Subcutaneous adipose tissue (tissue), 4 donors: Measurements from ENCODE around the gene MBD5. TPM values are rescaled to one million over a fixed set of nuclear protein-coding genes. Genes with fewer than 3 reads are reported as not detected.

Experiments
- CTCF ChIP-seq: fragments of 450-650 bp; IDR thresholded peaks from one replicate; pipeline ENCODE4 v1.5.1; 2016; ENCODE audit warnings: low read depth, mild to moderate bottlenecking, control low read depth, antibody characterized with exemption, moderate library complexity
- total RNA-seq, 4 donors: library from RNA; depleted of rRNA; stranded (reverse); fragments of >200 nt; gene quantifications; one replicate each; pipeline ENCODE4 v1.1.0, GENCODE V29; 2016

The MBD5 gene
- total RNA-seq, 4 donors from 2014 or later = 29.4 to 35.0 (median 32.9) TPM

- no peak for TF ChIP-seq CTCF
Measured at GRCh38 chr2:148338541-148338940, 317.6 kb downstream of the MBD5 start.

GRCh38 chr2:148342086-148342485 lies 321.2 kb downstream of the MBD5 start:
- no peak for TF ChIP-seq CTCF

GRCh38 chr2:148350199-148350598 lies 329.3 kb downstream of the MBD5 start:
- no peak for TF ChIP-seq CTCF

GRCh38 chr2:148351437-148352143 lies 330.7 kb downstream of the MBD5 start:
- no peak for TF ChIP-seq CTCF

- no peak for TF ChIP-seq CTCF
Measured at GRCh38 chr2:148358375-148358774, 337.5 kb downstream of the MBD5 start.

- TF ChIP-seq CTCF = no peak
Measured at GRCh38 chr2:148360662-148361061, 339.8 kb downstream of the MBD5 start.

GRCh38 chr2:148362144-148362796 lies 341.4 kb downstream of the MBD5 start:
- no peak for TF ChIP-seq CTCF
